Neural cell (in vitro differentiated cells): Measurements from ENCODE around the gene PTGFR.

Source experiments
- CTCF ChIP-seq: fragments of 450-650 bp; IDR thresholded peaks from 2 replicates; pipeline ENCODE4 v1.5.1; 2014; ENCODE audit warnings: antibody characterized with exemption, mild to moderate bottlenecking, moderate library complexity; ENCODE audit not compliant: poor library complexity, severe bottlenecking
- EP300 ChIP-seq: fragments of 450-650 bp; conservative IDR thresholded peaks from 2 replicates; pipeline ENCODE4 v1.6.1; 2014; ENCODE audit warnings: antibody characterized with exemption, mild to moderate bottlenecking, moderate library complexity; ENCODE audit not compliant: poor library complexity, severe bottlenecking
- EZH2 ChIP-seq: fragments of 200-600, 300-800 bp; shearing (Covaris generic), sonication (generic); IDR thresholded peaks from 2 replicates; pipeline ENCODE4 v1.6.1; 2014; ENCODE audit warnings: antibody characterized with exemption, low read length, borderline replicate concordance, mild to moderate bottlenecking; ENCODE audit not compliant: insufficient read depth, poor library complexity, severe bottlenecking
- MXI1 ChIP-seq: fragments of 450-650 bp; conservative IDR thresholded peaks from 2 replicates; pipeline ENCODE4 v1.6.1; 2014; ENCODE audit warnings: antibody characterized with exemption, mild to moderate bottlenecking; ENCODE audit not compliant: poor library complexity, severe bottlenecking
- POLR2AphosphoS5 ChIP-seq: IDR thresholded peaks from 2 replicates; pipeline ENCODE4 v1.6.1; 2012
- RAD21 ChIP-seq: fragments of 450-650 bp; conservative IDR thresholded peaks from 2 replicates; pipeline ENCODE4 v1.6.1; 2014; ENCODE audit warnings: antibody characterized with exemption, mild to moderate bottlenecking, moderate library complexity
- REST ChIP-seq: IDR thresholded peaks from 2 replicates; pipeline ENCODE4 v1.6.1; 2012; ENCODE audit warnings: borderline replicate concordance
- SMC3 ChIP-seq: fragments of 450-650 bp; conservative IDR thresholded peaks from 2 replicates; pipeline ENCODE4 v1.6.1; 2014; ENCODE audit warnings: antibody characterized with exemption, mild to moderate bottlenecking, moderate library complexity; ENCODE audit not compliant: poor library complexity

- TF ChIP-seq SMC3 (no peak), EP300 (no peak), CTCF (no peak), POLR2AphosphoS5 (no peak), MXI1 (no peak), RAD21 (no peak), REST (no peak), EZH2 (no peak)
These were observed 95.8 kb downstream of the PTGFR start for GRCh38 chr1:78586572-78586971.
